A549 (cell line): ENCODE measurements around the gene NELFCD. TPM values are rescaled to one million over a fixed set of nuclear protein-coding genes. Genes with fewer than 3 reads are reported as not detected.

Source experiments
- ATAC-seq, 2 experiments: fragments of 200-7000 bp in 1 of 2; fragments of >200 bp in 1 of 2; cut with Nextera tagmentation in 1 of 2; cut with Tn5 transposase in 1 of 2; 3 replicates each; pipeline versions ENCODE4 v1.8.0 to v1.9.1; 2018 to 2020; ENCODE audit warnings: mild to moderate bottlenecking in 1 of 2, moderate library complexity in 1 of 2
- CTCF ChIA-PET: fragments of 300-600 bp; sonication (Branson Sonifier 250); formaldehyde crosslinking; extraction: SDS; loops from one replicate; lab custom pipeline; 2021; ENCODE audit warnings: antibody characterized with exemption, inconsistent platforms; lab: Yijun Ruan, JAX
- POLR2A ChIA-PET: fragments of 350-600 bp; formaldehyde crosslinking; extraction: SDS; loops from one replicate; lab custom pipeline; 2021; ENCODE audit warnings: antibody characterized with exemption, inconsistent platforms; lab: Yijun Ruan, JAX
- DNase-seq, 2 experiments: peaks; one replicate each; pipeline versions ENCODE4 v3.0.0 to v3.0.0-alpha.2; 2011 to 2016; ENCODE audit warnings: low read depth in 1 of 2, low spot score in 1 of 2
- FAIRE-seq: peaks from 2 replicates; lab custom pipeline; 2011; peaks lifted over from hg19 to GRCh38; lab: Jason Lieb, UNC
- H3K27ac ChIP-seq, 2 experiments: fragments of >200 bp; sonication (Bioruptor Twin); formaldehyde crosslinking; 3 replicates each; pipeline ENCODE4 v1.5.1; 2016 to 2017
- H3K4me1 ChIP-seq: fragments of >200 bp; sonication (Bioruptor Twin); formaldehyde crosslinking; 3 replicates; pipeline ENCODE4 v1.6.1; 2016
- H3K4me2 ChIP-seq: fragments of >200 bp; sonication (Bioruptor Twin); formaldehyde crosslinking; 3 replicates; pipeline ENCODE4 v1.6.1; 2016
- H3K4me3 ChIP-seq: fragments of >200 bp; sonication (Bioruptor Twin); formaldehyde crosslinking; 3 replicates; pipeline ENCODE4 v1.5.1; 2016
- H3K9me3 ChIP-seq: fragments of >200 bp; sonication (Bioruptor Twin); formaldehyde crosslinking; 3 replicates; pipeline ENCODE4 v1.6.1; 2016
- ATOH8 ChIP-seq: fragments of 250-450 bp; sonication (Bioruptor Pico); IDR thresholded peaks from 2 replicates; pipeline ENCODE4 v1.5.0; 2020; ENCODE audit warnings: low read depth, mild to moderate bottlenecking, moderate library complexity
- BCL3 ChIP-seq: fragments of >200 bp; sonication (Bioruptor Twin); formaldehyde crosslinking; IDR thresholded peaks from 3 replicates; pipeline ENCODE4 v1.6.1; 2016
- BHLHE40 ChIP-seq: IDR thresholded peaks from 2 replicates; pipeline ENCODE4 v1.6.1; 2012; ENCODE audit warnings: low read depth, low read length, inconsistent platforms
- CEBPB ChIP-seq, 2 experiments: fragments of >200 bp in 1 of 2; sonication (Bioruptor Twin) in 1 of 2; formaldehyde crosslinking in 1 of 2; IDR thresholded peaks; 2 replicates each; pipeline ENCODE4 v1.6.1; 2012 to 2016
- CHD4 ChIP-seq: fragments of 200-600 bp; sonication (generic); IDR thresholded peaks from 2 replicates; pipeline ENCODE4 v1.6.1; 2016; ENCODE audit warnings: antibody characterized with exemption, mild to moderate bottlenecking, borderline replicate concordance
- CTCF ChIP-seq: fragments of >200 bp; sonication (Bioruptor Twin); formaldehyde crosslinking; IDR thresholded peaks from 3 replicates; pipeline ENCODE4 v1.5.1; 2016
- EP300 ChIP-seq, 2 experiments: fragments of >200 bp; sonication (Bioruptor Twin); formaldehyde crosslinking; IDR thresholded peaks; 2 replicates in 1 of 2; 3 replicates in 1 of 2; pipeline ENCODE4 v1.6.1; 2016 to 2017
- FOSL2 ChIP-seq, 2 experiments: fragments of 450-650 bp in 1 of 2; fragments of >200 bp in 1 of 2; sonication (Bioruptor Twin) in 1 of 2; formaldehyde crosslinking; IDR thresholded peaks; 2 replicates each; pipeline versions ENCODE4 v1.5.0 to v1.6.1; 2016 to 2020; ENCODE audit warnings: mild to moderate bottlenecking in 1 of 2, moderate library complexity in 1 of 2
- FOXS1 ChIP-seq: fragments of 250-450 bp; sonication (Bioruptor Pico); IDR thresholded peaks from 2 replicates; pipeline ENCODE4 v1.5.0; 2020; ENCODE audit warnings: mild to moderate bottlenecking, moderate library complexity
- HMGXB4 ChIP-seq: fragments of 250-450 bp; sonication (Bioruptor Pico); IDR thresholded peaks from 2 replicates; pipeline ENCODE4 v1.5.0; 2021; ENCODE audit warnings: mild to moderate bottlenecking, moderate library complexity, borderline replicate concordance
- JUNB ChIP-seq: fragments of >200 bp; sonication (Bioruptor Twin); formaldehyde crosslinking; IDR thresholded peaks from 2 replicates; pipeline ENCODE4 v1.6.1; 2016
- MAFK ChIP-seq: fragments of 450-650 bp; IDR thresholded peaks from 2 replicates; pipeline ENCODE4 v1.6.1; 2014; ENCODE audit not compliant: partially characterized antibody
- MAX ChIP-seq: IDR thresholded peaks from 2 replicates; pipeline ENCODE4 v1.6.1; 2012
- MAZ ChIP-seq: fragments of 150-350 bp; IDR thresholded peaks from 2 replicates; pipeline ENCODE4 v1.6.1; 2014; ENCODE audit warnings: antibody characterized with exemption, low read depth, low read length, borderline replicate concordance
- MYC ChIP-seq: IDR thresholded peaks from 2 replicates; pipeline ENCODE4 v1.6.1; 2012; ENCODE audit warnings: mild to moderate bottlenecking, inconsistent platforms, low read length, improper control_type of control experiment, borderline replicate concordance
- RARB ChIP-seq: fragments of 250-450 bp; sonication (Bioruptor Pico); IDR thresholded peaks from 2 replicates; pipeline ENCODE4 v1.8.0; 2021; ENCODE audit warnings: mild to moderate bottlenecking, moderate library complexity
- RCOR1 ChIP-seq: fragments of 150-350 bp; IDR thresholded peaks from 2 replicates; pipeline ENCODE4 v1.6.1; 2014; ENCODE audit warnings: antibody characterized with exemption, low read length, low read depth
- SREBF2 ChIP-seq: fragments of 450-650 bp; IDR thresholded peaks from 2 replicates; pipeline ENCODE4 v1.6.1; 2014; ENCODE audit warnings: mild to moderate bottlenecking, moderate library complexity
- TFCP2L1 ChIP-seq: fragments of 250-450 bp; sonication (Bioruptor Pico); IDR thresholded peaks from 2 replicates; pipeline ENCODE4 v1.5.0; 2021; ENCODE audit warnings: mild to moderate bottlenecking
- ZFP36 ChIP-seq: fragments of 450-650 bp; IDR thresholded peaks from 2 replicates; pipeline ENCODE4 v1.6.1; 2014; ENCODE audit warnings: borderline replicate concordance; ENCODE audit not compliant: partially characterized antibody
- WGBS: methylation state at CpG from one replicate; pipeline ENCODE4 v1.1.6; 2017; ENCODE audit errors: missing lambda C conversion rate; 5-methylcytosine and 5-hydroxymethylcytosine counted together
- polyA plus RNA-seq, 4 experiments: library from polyadenylated mRNA; depleted of rRNA in 3 of 4; stranded (reverse); fragments of >200 nt; fragmentation: RNase III in 1 of 4; extraction: RNeasy Plus Mini Kit Qiagen cat#74134 plus additional on column Dnase treatment in 1 of 4; gene quantifications; 2 replicates in 3 of 4; 3 replicates in 1 of 4; pipeline ENCODE4 v1.2.3, GENCODE V29; 2011 to 2017

NELFCD gene
- polyA plus RNA-seq, 2 of the 4 experiments (the other 2 are of a cell fraction): 58.8 to 74.0 TPM

- no peak for TF ChIP-seq RARB (CRISPR knock-in tag)
- TF ChIP-seq FOXS1 (CRISPR knock-in tag): no peak
- no peak for TF ChIP-seq MAZ
- TF ChIP-seq CHD4: no peak
- no peak for TF ChIP-seq CEBPB (IDR thresholded peaks at IDR 0.05)
- TF ChIP-seq, all 56 proteins: peak for 0
Measured at GRCh38 chr20:59027741-59028320, 46.8 kb downstream of the NELFCD start (continued).

GRCh38 chr20:59028812-59029211 lies 47.8 kb downstream of the NELFCD start:
- Histone ChIP-seq H3K4me1 (peaks cover 37% of the 10 kb centered on the region), H3K9me3 (no peaks in the 10 kb centered on the region), H3K4me3 (no peak overlapping the region), H3K4me2 (peak overlapping the region; percentile 83), H3K27ac (peak overlapping the region in 1 of 2 experiments; percentile 48; a peak in 1 of 6 replicates)
- POLR2A ChIA-PET: no interaction called here
- TF ChIP-seq ZFP36 (no peak), RCOR1 (no peak), JUNB (no peak), BHLHE40 (no peak), EP300 (IDR thresholded peaks at IDR 0.05) (no peak), MAFK (no peak), CTCF (no peak), MYC (no peak), SREBF2 (no peak), BCL3 (no peak), MAX (no peak), ATOH8 (CRISPR knock-in tag) (no peak), TFCP2L1 (CRISPR knock-in tag) (no peak)
- no peak for FAIRE-seq
- CTCF ChIA-PET: no interaction called here
- WGBS: 54% methylated on average over 2 of the region's 2 CpGs
- no peak for ATAC-seq
- DNase-seq: no peak

GRCh38 chr20:59030911-59031563 lies 50.0 kb downstream of the NELFCD start:
- peak overlapping the region; percentile 93 to 99 for H3K27ac ChIP-seq
- H3K4me3 ChIP-seq: peak overlapping the region; percentile 70
- H3K4me1 ChIP-seq: peaks cover 37% of the 10 kb centered on the region
- FAIRE-seq (no peak), ATAC-seq (no peak), DNase-seq (no peak)
- ChIA-PET POLR2A (interaction anchor here (1.7 to 2.9 kb wide), 4 partner anchors 12 to 123 kb away, joined by 6 to 35 read pairs (median 21); partner anchors contain the start of genes NELFCD, PRELID3B and TUBB1), CTCF (interaction anchor here (0.8 kb wide), 1 partner anchor 9 kb away, joined by 3 read pairs; no protein-coding TSS in a partner anchor)
- no peaks in the 10 kb centered on the region for H3K9me3 ChIP-seq
- 29% methylated on average over 7 of the region's 7 CpGs for WGBS
- peak overlapping the region; percentile 83 for H3K4me2 ChIP-seq
- no peak for TF ChIP-seq FOSL2 (IDR thresholded peaks at IDR 0.05)
- TF ChIP-seq FOSL2 (CRISPR knock-in tag; IDR thresholded peaks at IDR 0.05): no peak
- TF ChIP-seq HMGXB4: no peak
